ENCODE measurements around the gene TMEM131.
"Not testable (repeated sequence)": the region's sequence is repeated elsewhere in the genome, so short reads cannot be mapped to it uniquely, and the experiment has no call there.

The TMEM131 gene

DNA sequence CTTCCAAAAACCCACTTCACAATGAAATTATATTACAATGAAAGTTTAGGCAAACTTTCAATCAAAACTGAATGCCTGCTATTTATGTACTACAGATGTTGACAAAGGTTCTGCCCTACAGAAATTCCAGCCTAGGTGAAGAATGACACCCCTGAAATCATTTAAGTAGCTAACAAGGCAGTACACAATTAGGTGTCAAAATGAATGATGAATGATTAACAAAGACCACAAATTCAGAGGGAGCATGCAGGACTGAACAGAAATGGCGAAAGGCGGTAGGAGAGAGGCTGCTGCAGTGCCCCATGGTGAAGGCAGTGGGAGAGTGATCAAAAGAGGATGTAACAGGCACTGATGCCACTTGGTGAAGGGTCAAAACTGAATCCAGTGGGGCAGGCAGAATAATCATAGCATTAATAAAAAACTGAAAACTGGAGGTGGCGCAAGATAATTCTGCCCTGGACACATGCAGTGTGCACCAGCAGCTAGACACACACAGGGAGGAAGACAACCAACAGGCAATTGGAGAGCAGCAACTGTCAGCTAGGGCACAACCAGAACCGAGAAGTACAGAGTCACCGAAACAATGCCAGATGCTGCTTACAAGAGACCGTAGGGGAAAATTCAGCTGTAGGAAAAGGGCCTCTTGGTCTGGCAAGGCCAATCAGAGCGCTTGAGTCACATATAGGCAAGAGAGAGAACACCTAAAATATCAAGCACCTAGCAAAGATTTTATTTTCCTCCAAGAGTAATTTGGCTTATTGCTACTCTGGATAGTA is 4.5 kb downstream of the TMEM131 start:
- no peak for DNase-seq

DNA sequence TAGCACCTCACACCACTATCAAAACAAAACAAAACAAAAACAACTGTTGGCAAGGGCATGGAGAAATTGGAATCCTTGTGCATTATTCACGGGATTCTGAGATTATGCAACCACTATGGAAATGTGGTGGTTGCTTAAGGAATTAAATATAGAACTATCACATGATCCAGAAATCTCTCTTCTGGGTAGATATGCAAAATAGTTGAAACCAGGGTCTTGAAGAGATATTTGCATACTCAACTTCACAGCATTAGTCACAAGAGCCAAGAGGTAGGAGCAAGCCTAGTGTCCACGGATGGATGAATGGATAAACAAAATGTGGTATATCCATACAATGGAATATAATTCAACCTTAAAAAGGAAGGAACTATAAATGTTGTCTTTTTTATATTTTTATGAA is 7.0 kb downstream of the TMEM131 start:
- no peak for DNase-seq

DNA sequence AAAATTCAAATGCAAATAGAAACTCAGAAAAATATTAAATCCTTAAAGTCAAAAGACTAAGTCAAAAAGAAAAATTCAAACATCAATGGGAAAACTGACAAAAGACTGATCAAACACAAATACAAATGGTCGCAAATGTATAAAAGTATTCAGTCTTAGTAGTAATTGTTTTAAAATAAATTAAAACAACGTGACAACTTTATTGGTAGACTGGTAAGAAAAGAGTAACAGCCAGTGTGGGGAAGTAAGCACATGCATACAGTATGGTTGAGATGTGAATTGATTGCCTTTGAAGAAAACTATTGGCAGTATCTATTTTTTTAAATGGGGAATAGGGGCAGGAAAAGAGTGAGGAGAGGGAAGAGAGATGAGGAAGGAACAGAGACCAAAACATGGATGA is 9.8 kb downstream of the TMEM131 start:
- no peak for DNase-seq

DNA sequence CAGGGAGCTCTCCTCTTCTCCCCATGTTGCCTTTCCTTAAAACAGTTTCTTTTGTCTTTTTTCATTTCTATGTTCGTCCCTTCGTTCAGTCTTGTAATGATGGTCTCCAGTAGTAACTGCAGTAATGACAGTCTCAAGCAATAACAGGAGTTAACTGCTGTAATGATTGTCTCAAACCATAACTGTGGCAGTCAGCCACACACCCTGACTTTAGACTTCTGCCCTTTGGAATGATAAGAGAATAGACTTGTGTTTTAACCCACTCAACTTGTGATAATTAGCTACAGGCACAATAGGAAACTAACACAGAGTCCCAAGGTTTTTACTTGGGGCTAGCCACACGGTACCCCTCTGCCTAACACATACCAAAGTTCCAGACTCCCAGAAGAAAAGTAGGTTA is 12.1 kb downstream of the TMEM131 start:
- DNase-seq: no peak

DNA sequence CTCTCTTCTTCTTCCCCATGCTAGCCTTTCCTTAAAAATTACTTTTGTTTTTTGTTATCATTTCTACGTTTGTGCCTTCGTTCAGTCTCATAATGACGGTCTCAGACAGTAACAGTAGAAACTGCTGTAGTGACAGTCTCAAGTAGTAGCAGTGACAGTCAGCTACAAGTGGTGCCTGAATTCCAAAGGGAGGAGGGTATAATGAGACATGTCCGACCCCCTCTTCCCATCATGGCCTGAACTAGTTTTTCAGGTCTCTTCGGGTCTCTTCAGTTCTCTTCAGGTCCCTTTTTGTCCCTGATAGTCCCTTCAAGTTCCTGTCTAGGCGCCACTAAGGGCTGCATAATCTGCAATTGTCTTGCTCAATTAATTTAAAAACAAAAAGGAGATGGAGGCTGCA is 12.6 kb downstream of the TMEM131 start:
- no peak for DNase-seq

DNA sequence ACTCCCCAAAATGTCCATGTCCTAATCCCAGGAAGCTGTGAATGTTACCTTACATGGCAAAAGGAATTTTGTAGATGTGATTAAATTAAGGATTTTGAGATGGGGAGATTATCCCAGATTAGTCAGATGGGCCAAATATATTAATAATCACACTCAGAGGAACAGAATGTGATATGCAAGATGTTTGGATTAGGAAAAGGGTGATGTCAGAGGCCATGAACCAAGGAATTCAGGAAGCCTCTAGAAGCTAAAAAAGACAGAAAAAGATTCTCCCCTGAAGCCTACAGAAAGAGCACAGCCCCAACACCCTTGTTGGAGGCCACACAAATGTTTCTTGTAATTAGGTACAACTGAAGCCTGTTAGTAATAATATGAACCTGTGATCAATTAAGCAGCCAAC is 13.1 kb downstream of the TMEM131 start:
- no peak for DNase-seq

DNA sequence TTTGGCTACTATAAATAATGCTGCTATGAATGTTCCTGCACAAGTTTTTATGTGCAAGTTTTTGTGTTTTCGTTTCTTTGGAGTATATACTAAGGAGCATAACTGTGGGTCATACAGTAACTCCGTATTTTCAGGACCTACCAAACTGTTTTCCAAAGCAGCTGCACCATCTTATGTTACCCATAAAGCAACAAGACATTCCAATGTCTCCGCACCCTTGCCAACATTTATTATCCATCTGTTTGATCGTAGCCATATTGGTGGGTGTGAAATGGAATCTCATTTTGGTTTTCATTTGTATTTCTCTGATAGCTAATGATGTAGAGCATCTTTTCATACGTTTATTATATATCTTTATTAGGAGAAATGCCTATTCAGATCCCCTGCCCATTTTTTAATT is 13.8 kb downstream of the TMEM131 start:
- DNase-seq: no peak

DNA sequence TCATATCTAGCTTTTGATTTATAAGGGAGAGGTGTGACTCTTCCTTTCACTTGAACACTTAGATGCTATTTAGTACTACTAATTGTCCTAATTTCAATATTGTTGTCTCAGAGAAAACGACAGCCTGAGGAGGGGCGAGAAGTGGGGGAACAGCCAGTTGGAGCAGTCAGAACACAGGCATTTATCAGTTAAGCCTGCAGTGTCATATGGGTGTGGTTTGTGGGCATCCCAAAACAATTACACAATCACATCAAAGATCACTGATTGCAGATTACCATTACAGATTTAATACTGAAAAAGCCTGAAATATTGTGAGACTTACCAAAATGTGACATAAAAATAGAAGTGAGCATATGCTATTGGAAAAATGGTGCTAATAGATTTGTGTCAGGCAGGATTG is 15.8 kb downstream of the TMEM131 start:
- no peak for DNase-seq

DNA sequence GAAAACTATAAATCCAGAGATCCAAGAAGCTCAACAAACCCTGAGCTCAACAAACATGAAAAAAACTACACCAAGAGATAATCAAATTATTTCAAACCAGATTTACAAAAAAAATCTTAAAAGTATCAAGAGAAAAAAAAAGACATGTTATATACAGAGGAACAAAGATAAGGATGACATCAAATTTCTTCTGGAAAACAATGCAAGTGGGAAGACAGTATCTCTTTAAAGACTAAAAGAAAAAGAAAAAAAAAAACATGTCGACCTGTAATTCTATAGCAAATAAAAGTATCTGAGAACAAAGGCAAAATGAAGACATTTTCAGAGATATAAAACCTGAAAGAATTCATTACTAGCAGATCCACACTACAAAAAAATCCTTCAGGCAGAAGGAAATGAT is 21.3 kb downstream of the TMEM131 start:
- DNase-seq: no peak

DNA sequence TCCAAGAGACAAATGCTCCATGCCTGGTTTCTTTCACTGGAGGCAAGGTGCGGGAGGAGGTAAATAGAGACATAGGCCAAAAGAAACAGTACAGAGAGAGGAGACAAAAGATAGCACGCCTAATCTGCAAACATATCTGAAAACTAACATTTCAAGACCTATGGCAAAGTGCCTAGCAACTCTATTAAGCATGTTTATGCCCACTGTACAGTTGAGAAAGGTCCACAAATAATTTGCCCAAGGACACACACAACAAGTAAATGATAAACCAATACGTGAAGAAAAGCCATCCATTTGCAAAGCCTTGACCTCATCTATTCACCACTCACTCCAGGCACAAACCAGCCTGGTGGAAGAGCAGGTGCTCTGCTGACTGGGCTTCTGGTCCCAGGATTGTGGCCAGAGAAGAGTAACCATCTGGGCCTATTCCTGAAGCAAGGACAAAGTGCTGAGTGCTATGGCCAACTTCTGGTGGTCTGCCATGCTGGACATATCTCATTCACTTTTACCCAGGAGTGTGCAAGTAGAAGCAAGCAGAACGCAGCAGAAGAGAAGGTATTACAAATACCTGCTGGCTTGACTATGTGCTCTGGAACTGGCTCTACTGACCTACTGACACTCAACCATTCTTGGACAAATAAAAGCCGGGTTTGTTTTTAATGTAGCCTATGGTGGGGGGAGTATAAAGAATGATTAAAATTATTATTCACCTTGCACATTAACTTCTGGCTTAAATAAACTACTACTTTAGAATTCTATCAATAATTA is 25.3 kb downstream of the TMEM131 start:
- DNase-seq: no peak

DNA sequence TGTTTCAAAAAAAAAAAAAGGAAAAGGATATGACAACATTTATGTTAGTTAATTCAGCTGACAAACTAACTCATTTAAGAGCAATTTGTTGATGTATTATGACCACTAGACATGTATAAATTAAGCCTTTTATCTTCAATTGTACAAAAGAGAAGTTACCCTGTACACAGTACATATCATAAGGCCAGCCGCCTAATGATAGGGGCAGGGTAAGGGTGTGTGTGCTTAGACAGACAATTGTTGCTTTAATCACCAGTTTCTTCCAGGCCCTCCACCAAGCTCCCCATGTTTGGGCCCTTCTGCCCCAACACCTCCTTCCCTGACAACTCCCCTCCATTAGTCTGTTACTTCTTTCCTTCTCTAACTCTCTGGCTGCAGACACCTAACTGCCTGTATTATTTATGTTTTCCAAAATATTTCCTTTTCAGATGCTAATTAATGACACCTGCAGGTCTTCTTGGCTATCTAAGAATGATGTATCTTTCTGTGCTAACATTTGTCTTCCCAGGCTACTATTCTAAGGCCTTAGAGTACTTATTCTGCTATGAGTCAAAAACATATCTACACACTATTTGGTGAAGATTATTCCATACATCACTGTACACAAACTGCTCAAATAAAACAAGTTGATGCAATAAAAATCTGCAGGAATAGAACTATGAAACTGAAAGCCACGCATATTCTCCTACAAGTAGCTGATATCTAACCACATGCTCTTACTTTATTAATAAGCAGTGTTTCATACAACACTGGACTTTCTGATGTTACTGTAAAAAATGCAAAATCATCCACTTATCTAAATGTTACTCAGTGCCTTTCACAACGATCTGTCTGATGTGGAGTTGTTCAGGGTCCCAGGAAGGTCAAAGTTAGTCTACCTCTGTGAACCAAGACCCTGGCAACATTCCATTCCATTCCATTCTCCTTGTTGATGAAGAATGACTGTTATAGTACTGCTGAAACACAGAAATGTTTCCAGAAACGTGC is 26.4 kb downstream of the TMEM131 start:
- DNase-seq: no peak

DNA sequence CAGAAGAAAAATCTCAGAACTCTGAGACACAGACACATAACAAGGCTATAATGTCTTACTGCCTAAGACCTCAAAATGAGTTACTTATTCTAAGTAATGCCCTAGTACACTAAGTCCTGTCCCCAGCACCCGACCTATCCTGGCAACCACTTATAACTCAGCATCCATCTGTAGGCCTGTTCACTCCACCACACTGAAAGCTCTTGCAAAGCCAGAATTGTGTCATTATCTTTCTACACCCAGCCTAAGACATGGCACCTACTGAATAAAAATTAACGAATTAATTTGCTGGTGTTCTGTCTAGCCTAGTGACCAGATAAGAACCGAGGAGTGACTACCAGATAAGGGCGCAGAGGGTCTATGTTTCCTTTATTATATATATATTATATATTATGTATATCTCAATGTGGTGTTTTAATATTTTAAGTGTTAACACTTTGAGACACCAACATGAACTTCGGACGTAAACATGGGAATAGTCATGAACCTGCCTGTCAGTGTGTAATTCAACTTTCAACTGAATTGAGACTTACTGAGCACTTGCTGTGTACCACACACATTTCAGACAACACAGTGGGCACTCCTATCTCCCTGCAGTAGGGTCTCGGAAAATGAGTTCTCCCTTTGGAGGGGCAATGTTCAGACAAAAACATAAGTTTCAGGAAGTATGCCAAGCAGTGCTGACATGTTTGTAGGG is 27.7 kb downstream of the TMEM131 start:
- no peak for DNase-seq

DNA sequence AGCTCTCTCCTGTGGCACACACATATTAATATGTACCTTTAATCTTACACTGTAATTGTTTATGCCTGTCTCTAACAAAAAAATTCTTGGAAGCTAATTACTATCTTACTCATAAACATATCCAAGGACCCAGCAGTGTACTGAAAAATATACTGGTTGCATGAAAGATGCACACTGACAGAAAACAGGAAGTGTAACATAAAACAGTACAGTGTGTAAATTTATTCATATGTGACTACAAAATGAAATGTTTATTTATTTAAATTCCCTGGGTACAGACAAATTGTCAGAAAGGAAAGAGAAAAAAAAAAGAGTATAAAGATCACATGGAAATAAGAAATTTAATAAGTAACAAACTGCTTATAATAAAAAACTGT is 28.5 kb downstream of the TMEM131 start:
- no peak for DNase-seq

DNA sequence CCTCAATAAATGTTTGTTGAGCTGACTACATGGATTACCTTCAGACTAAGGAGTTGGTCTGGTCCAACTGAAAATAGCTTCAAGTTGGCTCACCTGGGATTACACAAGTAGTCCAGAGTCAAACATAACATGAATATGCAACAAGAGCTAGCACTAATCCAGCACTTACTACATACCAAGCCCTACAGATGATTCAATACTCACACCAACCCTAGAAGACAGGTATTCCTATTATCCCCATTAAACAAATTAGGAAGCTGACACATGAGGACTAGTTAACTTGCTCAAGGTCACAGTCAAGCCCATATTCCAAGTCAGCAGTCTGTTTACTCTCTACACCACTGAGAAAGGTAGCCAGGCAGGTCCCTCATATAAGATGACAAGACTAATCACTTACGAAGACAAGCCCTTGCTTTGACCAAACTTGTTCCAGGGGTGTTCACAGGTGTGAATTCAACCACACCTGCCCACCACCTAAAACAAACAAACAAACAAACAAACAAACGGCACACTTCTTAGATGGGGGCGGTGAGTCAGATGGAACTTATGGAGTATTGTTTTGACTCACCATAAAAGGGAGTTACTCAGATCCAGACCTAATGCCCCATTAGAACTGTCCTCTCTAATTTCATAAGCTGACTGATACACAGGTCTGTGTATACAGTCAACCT is 29.1 kb downstream of the TMEM131 start:
- DNase-seq: no peak

DNA sequence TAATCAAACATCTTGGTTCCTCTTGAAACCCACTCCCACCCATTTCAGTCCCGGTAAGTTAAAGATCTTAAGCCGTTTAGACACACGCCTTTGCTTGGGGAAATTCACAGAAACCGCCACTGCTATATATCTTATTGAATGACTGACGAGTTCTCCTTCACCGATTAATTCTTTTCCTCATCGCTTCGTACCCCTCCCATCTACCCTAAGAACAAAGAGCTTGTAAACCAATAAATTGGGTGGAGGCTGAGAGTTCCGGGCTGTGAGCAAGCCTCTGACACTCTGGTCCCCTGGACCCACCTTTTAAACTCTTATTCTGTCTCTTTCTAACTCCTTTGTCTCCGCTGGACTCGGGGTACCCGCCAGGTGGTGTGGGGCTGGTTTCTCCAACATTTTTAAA is 30.6 kb downstream of the TMEM131 start:
- DNase-seq: no peak

DNA sequence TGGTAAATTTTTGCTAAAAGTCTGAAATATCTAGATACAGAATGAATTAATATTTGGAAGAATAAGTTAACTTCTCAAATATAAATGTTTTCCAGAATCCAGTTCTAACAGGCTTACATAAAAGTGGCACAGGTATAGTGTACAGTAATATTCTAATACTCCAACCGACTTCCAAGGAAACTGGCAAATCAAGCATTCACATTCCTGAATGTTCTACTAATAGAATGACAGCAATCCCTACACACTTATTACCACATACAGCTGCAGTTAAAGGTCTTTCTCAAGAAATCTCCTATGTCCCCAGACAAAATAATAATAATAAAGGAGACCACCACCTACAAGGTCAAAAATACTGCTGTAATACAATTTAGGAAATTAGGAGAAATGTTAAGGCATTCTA is 31.9 kb downstream of the TMEM131 start:
- no peak for DNase-seq

DNA sequence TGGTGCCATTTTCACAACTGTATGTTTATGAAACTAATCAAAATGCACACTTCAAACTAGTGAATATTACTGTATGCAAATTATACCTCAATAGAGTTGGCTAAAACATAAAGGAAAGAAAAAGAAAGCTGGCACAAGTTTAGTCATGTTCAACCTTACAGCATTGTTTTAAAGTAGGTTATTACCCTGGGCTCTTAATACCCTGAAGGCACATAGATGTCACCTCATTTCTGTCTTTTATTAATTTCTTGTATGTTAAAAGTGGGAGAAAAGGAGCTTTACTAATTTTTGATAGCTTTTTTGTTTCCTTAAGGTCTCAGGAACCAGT is 32.7 kb downstream of the TMEM131 start:
- no peak for DNase-seq

DNA sequence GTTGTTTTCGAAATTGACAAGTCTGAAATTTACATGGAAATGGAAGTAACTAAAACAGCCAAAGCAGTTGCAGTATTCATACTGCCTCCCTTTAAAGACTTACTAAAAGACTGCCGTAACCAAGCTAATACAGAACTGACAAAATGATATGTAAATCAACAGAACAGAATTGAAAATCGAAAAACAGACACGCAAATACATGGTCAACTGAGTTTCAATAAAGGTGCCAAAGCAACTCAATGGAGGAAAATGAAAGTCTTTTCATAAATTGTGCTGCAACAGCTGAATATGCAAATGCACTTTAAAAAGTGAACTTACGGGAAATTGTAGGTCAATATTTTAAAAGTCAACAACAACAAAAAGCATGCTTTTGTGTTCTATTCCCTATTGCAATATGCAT is 34.2 kb downstream of the TMEM131 start:
- no peak for DNase-seq

DNA sequence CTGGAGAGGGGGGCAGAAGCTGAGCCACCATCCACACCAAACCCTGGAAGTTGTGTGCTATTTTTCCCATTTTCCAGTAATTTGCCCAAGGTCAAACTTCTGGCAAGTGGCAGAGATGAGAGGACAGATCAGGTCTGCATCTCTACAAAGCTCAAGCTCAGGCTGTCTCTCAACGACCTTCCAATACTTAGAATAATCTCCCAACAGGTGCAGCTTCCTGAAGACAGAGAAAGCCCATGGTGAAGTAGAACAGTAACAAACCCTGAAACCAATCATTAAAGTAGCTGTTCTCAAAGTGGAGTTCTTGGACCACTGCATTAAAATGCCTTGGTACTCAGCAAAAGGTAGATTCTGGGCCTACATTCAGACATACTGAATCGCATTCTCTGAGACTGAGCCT is 37.6 kb downstream of the TMEM131 start:
- no peak for DNase-seq

DNA sequence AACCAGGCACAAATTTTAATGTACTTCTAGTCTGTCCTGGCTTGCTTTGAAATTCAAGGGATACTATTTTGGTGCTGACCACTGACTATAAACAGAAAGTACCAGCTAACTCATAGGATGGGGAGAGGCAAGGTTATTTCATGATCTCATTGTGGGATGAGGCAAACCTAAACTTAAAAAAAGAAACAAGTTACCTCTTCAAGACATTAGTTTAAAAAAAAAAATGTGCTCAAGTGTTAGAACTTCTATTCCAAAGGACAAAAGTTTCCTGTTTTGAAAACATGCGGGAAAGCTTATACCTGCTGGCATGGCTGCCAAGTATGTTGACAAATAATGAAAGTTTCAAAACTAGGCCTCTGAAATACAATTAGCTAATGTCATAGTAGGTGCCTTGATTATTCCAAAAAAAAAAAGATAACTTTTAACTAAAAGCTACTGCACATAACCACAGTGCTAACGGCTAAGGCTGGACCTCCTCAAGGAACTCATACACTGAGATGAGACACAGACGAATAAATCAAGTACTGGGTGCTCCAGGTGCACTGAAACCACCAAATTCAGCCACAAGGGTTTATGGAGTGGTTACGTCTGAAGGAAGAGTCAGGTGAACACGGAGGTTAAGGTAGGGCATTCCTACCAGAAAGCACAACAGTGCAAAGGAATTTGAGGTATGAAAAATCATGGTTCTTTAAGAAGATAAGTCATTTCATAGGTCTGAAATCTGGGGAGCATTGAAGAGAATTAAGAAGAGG is 38.1 kb downstream of the TMEM131 start:
- no peak for DNase-seq

DNA sequence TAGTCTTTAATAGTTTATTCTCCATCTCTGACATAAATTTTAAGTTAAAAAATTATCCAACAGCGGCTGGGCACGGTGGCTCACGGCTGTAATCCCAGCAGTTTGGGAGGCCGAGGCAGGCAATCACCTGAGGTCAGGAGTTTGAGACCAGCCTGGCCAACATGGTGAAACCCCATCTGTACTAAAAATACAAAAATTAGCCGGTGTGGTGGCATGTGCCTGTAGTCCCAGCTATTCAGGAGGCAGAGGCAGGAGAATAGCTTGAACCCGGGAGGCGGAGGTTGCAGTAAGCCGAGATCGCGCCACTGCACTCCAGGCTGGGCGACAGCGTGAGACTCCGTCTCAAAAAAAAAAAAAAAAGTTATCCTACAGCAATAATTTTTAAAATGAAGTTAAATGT is 39.0 kb downstream of the TMEM131 start:
- not testable (repeated sequence) for DNase-seq

DNA sequence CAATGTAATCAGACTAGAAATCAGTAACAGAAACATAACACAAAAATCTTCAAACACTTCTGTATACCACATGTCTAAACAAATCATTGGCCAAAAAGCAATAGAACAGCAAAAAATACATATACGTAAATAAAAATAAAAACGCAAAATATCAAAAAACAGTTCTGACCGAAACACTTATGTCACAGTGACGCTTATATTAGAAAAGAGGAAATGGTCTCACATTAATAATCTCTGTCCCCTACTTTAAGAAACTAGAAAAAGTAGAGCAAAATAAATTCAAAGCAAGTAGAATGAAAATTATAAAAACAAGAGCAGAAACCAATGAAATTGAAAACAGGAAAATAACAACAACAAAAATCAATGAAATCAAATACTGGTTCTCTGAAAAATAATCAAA is 41.9 kb downstream of the TMEM131 start:
- no peak for DNase-seq
